ACC112 (cell line): ENCODE measurements around the gene USH2A.

ENCODE experiments used
- H2AFZ ChIP-seq: fragments of 200-600 bp; sonication (generic); one replicate; pipeline ENCODE4 v1.6.0; 2017; ENCODE audit warnings: antibody characterized with exemption, low read length; ENCODE audit not compliant: unreplicated experiment
- H3K27ac ChIP-seq: fragments of 200-600 bp; sonication (generic); 2 replicates; pipeline ENCODE4 v1.5.1; 2014; ENCODE audit warnings: low read depth, mild to moderate bottlenecking, antibody characterized with exemption, low read length, moderate library complexity
- H3K27me3 ChIP-seq: fragments of 200-600 bp; sonication (generic); 2 replicates; pipeline ENCODE4 v1.6.1; 2014; ENCODE audit warnings: mild to moderate bottlenecking, antibody characterized with exemption, low read length, moderate library complexity, mixed read lengths; ENCODE audit not compliant: insufficient read depth
- H3K36me3 ChIP-seq: fragments of 200-600 bp; sonication (generic); 2 replicates; pipeline ENCODE4 v1.6.1; 2016; ENCODE audit warnings: mild to moderate bottlenecking, antibody characterized with exemption, low read length, moderate library complexity, mixed read lengths; ENCODE audit not compliant: insufficient read depth
- H3K4me1 ChIP-seq: fragments of 200-600 bp; sonication (generic); one replicate; pipeline ENCODE4 v1.6.1; 2016; ENCODE audit warnings: low read length, mixed read lengths; ENCODE audit not compliant: insufficient read depth, unreplicated experiment, control insufficient read depth
- H3K4me3 ChIP-seq: fragments of 200-600 bp; sonication (generic); 2 replicates; pipeline ENCODE4 v1.5.1; 2014; ENCODE audit warnings: mild to moderate bottlenecking, low read depth, low read length
- H3K79me2 ChIP-seq: fragments of 200-600 bp; sonication (generic); one replicate; pipeline ENCODE4 v1.6.0; 2016; ENCODE audit warnings: low read length; ENCODE audit not compliant: control insufficient read depth, unreplicated experiment, insufficient read depth

Gene USH2A

GRCh38 chr1:216057063-216057462 is 366.2 kb downstream of the USH2A start:
- Histone ChIP-seq H3K4me1 (no peaks in the 10 kb centered on the region), H3K27me3 (no peaks in the 10 kb centered on the region), H3K79me2 (no peaks in the 10 kb centered on the region), H3K4me3 (no peak overlapping the region), H3K36me3 (no peaks in the 10 kb centered on the region), H2AFZ (no peak overlapping the region), H3K27ac (no peak overlapping the region)

- Histone ChIP-seq H3K27ac (no peak overlapping the region), H2AFZ (no peak overlapping the region), H3K27me3 (no peaks in the 10 kb centered on the region), H3K4me1 (no peaks in the 10 kb centered on the region), H3K4me3 (no peak overlapping the region), H3K79me2 (no peaks in the 10 kb centered on the region), H3K36me3 (no peaks in the 10 kb centered on the region)
These were observed 368.2 kb downstream of the USH2A start for GRCh38 chr1:216055004-216055403.

DNA sequence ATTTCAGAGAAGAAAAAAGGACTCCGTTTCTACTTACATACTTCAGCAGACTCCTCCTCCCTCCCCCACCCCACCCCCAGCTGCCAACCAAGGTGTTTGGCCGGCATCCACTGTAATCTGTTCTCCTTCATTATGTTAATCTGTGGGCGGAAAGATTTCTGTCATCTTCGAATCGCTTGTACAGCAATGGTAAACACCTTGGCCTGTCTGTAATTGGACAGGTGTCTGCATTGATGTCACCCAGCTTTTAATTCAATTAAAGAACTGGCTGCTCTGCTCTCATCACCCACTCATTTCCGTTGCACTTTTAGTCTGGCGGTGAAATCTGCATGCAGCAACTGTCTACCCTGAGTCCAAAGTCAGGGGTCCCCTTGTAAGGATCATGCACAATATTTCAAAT is 368.6 kb downstream of the USH2A start:
- no peaks in the 10 kb centered on the region for H3K79me2 ChIP-seq
- no peaks in the 10 kb centered on the region for H3K4me1 ChIP-seq
- no peak overlapping the region for H2AFZ ChIP-seq
- H3K36me3 ChIP-seq: no peaks in the 10 kb centered on the region
- no peaks in the 10 kb centered on the region for H3K27me3 ChIP-seq
- H3K4me3 ChIP-seq: no peak overlapping the region
- H3K27ac ChIP-seq: no peak overlapping the region

DNA sequence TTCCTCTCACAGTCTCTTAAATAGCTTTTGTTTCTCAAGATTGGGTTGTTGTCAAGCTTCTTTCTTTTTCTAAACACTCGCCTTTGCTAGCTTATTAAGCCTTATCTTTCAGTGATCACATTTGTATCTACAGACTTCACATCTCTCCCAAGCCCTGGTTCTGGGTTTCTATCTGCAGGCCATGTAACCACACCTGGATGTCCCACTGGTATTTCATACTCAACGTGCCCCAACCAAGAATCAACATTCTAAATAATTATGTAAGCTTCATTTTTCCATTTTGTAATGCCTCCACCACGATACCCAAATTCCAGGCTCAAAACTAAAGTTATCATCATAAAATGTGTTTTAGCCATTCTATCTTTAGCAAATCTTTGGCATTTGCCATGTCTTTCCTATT is 372.2 kb downstream of the USH2A start:
- no peak overlapping the region for H3K27ac ChIP-seq
- no peak overlapping the region for H3K4me3 ChIP-seq
- H3K27me3 ChIP-seq: no peaks in the 10 kb centered on the region
- H3K79me2 ChIP-seq: no peaks in the 10 kb centered on the region
- peaks cover under 1% of the 10 kb centered on the region for H3K4me1 ChIP-seq
- H3K36me3 ChIP-seq: no peaks in the 10 kb centered on the region
- H2AFZ ChIP-seq: no peak overlapping the region

- Histone ChIP-seq H3K27ac (no peak overlapping the region), H3K27me3 (no peaks in the 10 kb centered on the region), H2AFZ (no peak overlapping the region), H3K4me3 (no peak overlapping the region), H3K36me3 (no peaks in the 10 kb centered on the region), H3K79me2 (no peaks in the 10 kb centered on the region), H3K4me1 (peaks cover 8% of the 10 kb centered on the region)
These were observed 373.4 kb downstream of the USH2A start for GRCh38 chr1:216049741-216050430.

DNA sequence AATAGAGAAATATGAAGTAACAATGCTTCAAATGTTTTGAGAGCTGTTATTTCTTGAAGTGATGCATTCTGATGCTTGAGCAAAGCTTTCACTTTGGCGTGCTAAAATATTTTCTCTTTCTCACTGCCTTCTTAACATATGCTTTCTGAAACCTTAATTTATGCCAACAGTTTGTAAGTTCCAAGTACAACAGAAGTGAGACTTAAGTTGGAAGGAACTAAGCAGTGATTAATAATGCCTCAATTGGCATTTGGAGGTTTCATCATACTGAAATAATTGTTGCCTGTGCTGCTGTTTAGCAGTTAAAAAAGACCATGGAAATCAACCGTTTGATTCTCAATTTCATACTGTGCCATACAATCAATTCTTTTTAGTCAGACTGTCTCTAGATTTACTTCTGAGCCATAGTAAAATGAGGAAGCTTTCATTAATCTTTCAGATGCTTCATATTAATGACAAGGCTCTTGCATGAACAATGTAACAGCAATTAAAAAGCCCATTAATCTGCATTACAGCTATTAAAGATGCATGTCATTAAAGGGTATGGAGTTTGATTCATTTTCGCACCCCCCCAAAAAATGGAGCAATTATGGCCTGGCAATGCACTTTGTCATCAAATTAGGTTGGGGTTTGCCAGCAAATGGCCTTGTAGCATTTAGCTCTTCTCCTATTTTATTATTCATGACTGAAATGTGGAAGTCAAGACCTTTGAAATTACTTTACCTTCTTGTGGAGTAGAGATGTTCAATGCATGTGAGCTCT is 375.3 kb downstream of the USH2A start:
- Histone ChIP-seq H3K4me1 (peaks cover 8% of the 10 kb centered on the region), H3K27me3 (no peaks in the 10 kb centered on the region), H2AFZ (no peak overlapping the region), H3K36me3 (no peaks in the 10 kb centered on the region), H3K4me3 (no peak overlapping the region), H3K27ac (no peak overlapping the region), H3K79me2 (no peaks in the 10 kb centered on the region)

GRCh38 chr1:216046336-216046735 is 376.9 kb downstream of the USH2A start:
- Histone ChIP-seq H3K36me3 (no peaks in the 10 kb centered on the region), H3K4me3 (no peak overlapping the region), H3K27ac (no peak overlapping the region), H3K4me1 (peaks cover 8% of the 10 kb centered on the region), H2AFZ (no peak overlapping the region), H3K79me2 (no peaks in the 10 kb centered on the region), H3K27me3 (no peaks in the 10 kb centered on the region)

GRCh38 chr1:216045400-216045799 is 377.8 kb downstream of the USH2A start:
- Histone ChIP-seq H3K79me2 (no peaks in the 10 kb centered on the region), H3K27me3 (no peaks in the 10 kb centered on the region), H3K27ac (peak overlapping the region; percentile 26; the same call in 1 of the 2 replicates), H3K36me3 (no peaks in the 10 kb centered on the region), H3K4me3 (no peak overlapping the region), H3K4me1 (peaks cover 8% of the 10 kb centered on the region), H2AFZ (peak overlapping the region; percentile 32)

DNA sequence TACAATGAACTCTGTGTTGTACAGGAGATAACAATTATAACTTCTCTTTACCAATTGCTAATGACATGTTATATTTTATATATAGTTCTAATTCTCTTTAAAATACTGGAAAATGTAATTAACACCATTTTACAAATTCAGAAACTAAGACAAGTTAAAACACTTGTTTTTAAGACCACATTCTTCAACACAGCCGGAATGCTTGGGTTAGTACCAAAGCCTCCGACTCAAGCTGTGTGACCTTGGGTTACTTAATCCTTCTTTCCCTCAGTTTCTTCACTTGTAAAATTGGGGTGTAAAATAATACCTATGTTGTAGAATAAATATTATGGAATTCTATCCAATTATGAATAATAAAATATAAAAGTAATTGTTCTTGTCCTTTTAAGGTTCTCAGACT is 378.7 kb downstream of the USH2A start:
- Histone ChIP-seq H3K4me3 (no peak overlapping the region), H3K27ac (no peak overlapping the region; the same call in 1 of the 2 replicates), H3K36me3 (no peaks in the 10 kb centered on the region), H3K79me2 (no peaks in the 10 kb centered on the region), H2AFZ (no peak overlapping the region), H3K27me3 (no peaks in the 10 kb centered on the region), H3K4me1 (peaks cover 8% of the 10 kb centered on the region)

DNA sequence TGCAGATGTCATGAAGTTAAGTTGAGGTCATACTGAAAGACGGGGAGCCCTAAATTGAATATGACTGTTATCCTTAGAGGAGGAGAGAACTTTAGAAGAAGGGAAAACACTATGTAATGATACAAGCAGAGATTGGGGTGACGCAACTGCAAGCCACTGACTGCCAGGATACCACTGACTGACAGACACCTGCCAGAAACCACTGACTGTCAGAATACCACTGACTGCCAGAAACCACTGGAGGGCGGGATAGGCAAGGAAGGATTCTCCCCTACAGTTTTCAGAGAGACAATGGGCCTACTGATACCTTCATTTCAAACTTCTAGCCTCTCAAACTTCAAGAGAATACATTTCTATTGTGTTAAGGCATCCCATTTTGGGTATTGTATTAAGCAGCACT is 388.7 kb downstream of the USH2A start:
- Histone ChIP-seq H3K79me2 (no peaks in the 10 kb centered on the region), H3K4me1 (no peaks in the 10 kb centered on the region), H3K36me3 (no peaks in the 10 kb centered on the region), H2AFZ (no peak overlapping the region), H3K27ac (no peak overlapping the region), H3K4me3 (no peak overlapping the region), H3K27me3 (no peaks in the 10 kb centered on the region)
